ENCODE data around the gene UTS2.

The UTS2 gene

GRCh38 chr1:7852804-7853683, at the start of gene UTS2:
Gene UTS2, minus strand, starts transcription at chr1:7853065. Its CDS starts 62 bp downstream, at chr1:7853003.
- no peak for DNase-seq
- ATAC-seq = no peak

- ATAC-seq = no peak
- no peak for DNase-seq
These were observed 46.9 kb upstream of the UTS2 start for GRCh38 chr1:7899741-7900140.

- DNase-seq = no peak
- ATAC-seq = no peak
These were observed 46.1 kb upstream of the UTS2 start for GRCh38 chr1:7898962-7899361.

GRCh38 chr1:7896994-7897393, 44.1 kb upstream of the UTS2 start:
- no peak for ATAC-seq
- no peak for DNase-seq

GRCh38 chr1:7893529-7894180, 40.8 kb upstream of the UTS2 start:
- DNase-seq = no peak
- ATAC-seq = no peak

- DNase-seq (no peak), ATAC-seq (no peak)
These were observed 38.9 kb upstream of the UTS2 start for GRCh38 chr1:7891804-7892203.

GRCh38 chr1:7890853-7891252, 38.0 kb upstream of the UTS2 start:
- ATAC-seq (no peak), DNase-seq (no peak)

- ATAC-seq (no peak), DNase-seq (no peak)
These were observed 35.6 kb upstream of the UTS2 start for GRCh38 chr1:7888248-7889081.

GRCh38 chr1:7886405-7886745, 33.5 kb upstream of the UTS2 start:
- DNase-seq (no peak), ATAC-seq (no peak)

- DNase-seq = peak; percentile 60
- peak; percentile 55 for ATAC-seq
These were observed 32.9 kb upstream of the UTS2 start for GRCh38 chr1:7885513-7886404.

GRCh38 chr1:7884757-7885156, 31.9 kb upstream of the UTS2 start:
- ATAC-seq = no peak
- DNase-seq = no peak

- ATAC-seq = no peak
- no peak for DNase-seq
These were observed 26.4 kb upstream of the UTS2 start for GRCh38 chr1:7879228-7879627.

GRCh38 chr1:7878027-7878426, 25.2 kb upstream of the UTS2 start:
- ATAC-seq = no peak
- no peak for DNase-seq

- DNase-seq = no peak
- no peak for ATAC-seq
These were observed 21.2 kb upstream of the UTS2 start for GRCh38 chr1:7873801-7874795.

- no peak for DNase-seq
- ATAC-seq = no peak
These were observed 18.3 kb upstream of the UTS2 start for GRCh38 chr1:7871136-7871535.

- DNase-seq (no peak), ATAC-seq (no peak)
These were observed 16.5 kb upstream of the UTS2 start for GRCh38 chr1:7869136-7869920.

- no peak for ATAC-seq
- no peak for DNase-seq
These were observed 15.4 kb upstream of the UTS2 start for GRCh38 chr1:7868070-7868780.

GRCh38 chr1:7865978-7866377, 13.1 kb upstream of the UTS2 start:
- DNase-seq (no peak), ATAC-seq (no peak)

- ATAC-seq (no peak), DNase-seq (no peak)
These were observed 11.0 kb upstream of the UTS2 start for GRCh38 chr1:7863756-7864328.

All from stimulated activated naive CD8-positive, alpha-beta T cell treated with anti-CD3 and anti-CD28 coated beads, Interleukin-15, Interleukin-2, amounts not matched to agents 100 U/mL and 50 U/mL, for 24 hours (primary cell).